Measurements from ENCODE around the gene DNAAF5. TPM values are rescaled to one million over a fixed set of nuclear protein-coding genes. Genes with fewer than 3 reads are reported as not detected.

DNAAF5 gene
- total and polyA plus RNA-seq, 4 donors: 4.1 to 16.8 (median 14.5) TPM

DNA sequence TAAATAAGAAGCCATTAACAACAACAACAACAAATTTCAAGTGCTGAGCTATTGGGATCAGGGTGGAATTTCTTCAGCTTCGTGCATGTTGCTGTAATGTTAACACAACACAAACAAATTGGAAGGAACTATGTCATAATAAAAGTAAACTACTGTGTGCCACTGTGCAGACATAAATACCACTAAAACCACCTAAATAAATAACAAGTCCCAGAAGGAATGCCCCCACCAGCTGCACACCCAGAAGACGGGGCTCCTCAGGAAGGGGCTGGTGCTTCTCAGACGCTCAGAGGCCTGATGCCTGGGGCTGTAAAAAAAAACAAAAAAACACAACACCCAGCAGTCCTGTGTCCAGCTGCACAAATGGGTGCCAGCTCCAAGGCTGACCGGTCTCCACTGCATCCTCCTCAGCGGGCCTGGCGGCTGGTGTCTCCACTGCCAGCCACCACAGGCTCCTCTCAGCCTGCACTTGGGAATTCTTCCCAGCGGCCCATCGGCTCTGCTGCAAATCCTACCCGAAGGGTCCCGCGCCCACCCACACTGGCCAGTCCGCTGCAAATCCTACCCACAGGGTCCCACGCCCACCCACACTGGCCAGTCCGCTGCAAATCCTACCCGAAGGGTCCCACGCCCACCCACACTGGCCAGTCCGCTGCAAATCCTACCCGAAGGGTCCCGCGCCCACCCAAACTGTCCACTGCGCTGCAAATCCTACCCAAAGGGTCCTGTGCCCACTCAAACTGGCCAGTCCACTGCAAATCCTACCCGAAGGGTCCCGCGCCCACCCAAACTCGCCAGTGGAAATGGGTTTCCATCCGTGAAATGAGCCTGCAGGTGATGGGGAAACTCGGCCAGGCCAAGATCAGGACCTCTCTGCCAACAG is 35.8 kb upstream of the DNAAF5 start:
- intact Hi-C loops (cut with DNase I): no loop called here
- Histone ChIP-seq H3K4me3 (ENCODE audit: low read length in 2 of 2) (no peak overlapping the region), H3K27me3 (ENCODE audit: control insufficient read depth in 1 of 2, insufficient read depth in 2 of 2, low read length in 1 of 2) (no peaks in the 10 kb centered on the region), H3K9me3 (ENCODE audit: control insufficient read depth, low read length) (no peaks in the 10 kb centered on the region), H3K27ac (ENCODE audit: low read depth in 1 of 2, low read length in 2 of 2) (no peak overlapping the region), H3K4me1 (ENCODE audit: control insufficient read depth in 1 of 2, insufficient read depth in 2 of 2, low read length in 2 of 2) (no peaks in the 10 kb centered on the region), H3K36me3 (ENCODE audit: control insufficient read depth in 1 of 2, insufficient read depth in 2 of 2, low read length in 1 of 2) (no peaks in the 10 kb centered on the region)
- peak in 1 of 2 donors; percentile 60 for DNase-seq
- ATAC-seq (ENCODE audit: low FRiP score): no peak
- WGBS, 2 donors: 95 to 97% methylated on average over 27 of the region's 27 CpGs

- 95 to 96% methylated on average over 25 of the region's 25 CpGs for WGBS, 2 donors
- no peaks in the 10 kb centered on the region for H3K27me3 ChIP-seq (ENCODE audit: control insufficient read depth in 1 of 2, insufficient read depth in 2 of 2, low read length in 1 of 2)
- H3K4me1 ChIP-seq (ENCODE audit: control insufficient read depth in 1 of 2, insufficient read depth in 2 of 2, low read length in 2 of 2): no peaks in the 10 kb centered on the region
- no peak overlapping the region for H3K4me3 ChIP-seq (ENCODE audit: low read length in 2 of 2)
- ATAC-seq (ENCODE audit: low FRiP score) (no peak), DNase-seq (peak in 1 of 2 donors; percentile 49)
- no peaks in the 10 kb centered on the region for H3K36me3 ChIP-seq (ENCODE audit: control insufficient read depth in 1 of 2, insufficient read depth in 2 of 2, low read length in 1 of 2)
- no peaks in the 10 kb centered on the region for H3K9me3 ChIP-seq (ENCODE audit: control insufficient read depth, low read length)
- intact Hi-C loops (cut with DNase I): no loop called here
- H3K27ac ChIP-seq (ENCODE audit: low read depth in 1 of 2, low read length in 2 of 2): no peak overlapping the region
Observed at GRCh38 chr7:691361-692045, 35.0 kb upstream of the DNAAF5 start.

DNA sequence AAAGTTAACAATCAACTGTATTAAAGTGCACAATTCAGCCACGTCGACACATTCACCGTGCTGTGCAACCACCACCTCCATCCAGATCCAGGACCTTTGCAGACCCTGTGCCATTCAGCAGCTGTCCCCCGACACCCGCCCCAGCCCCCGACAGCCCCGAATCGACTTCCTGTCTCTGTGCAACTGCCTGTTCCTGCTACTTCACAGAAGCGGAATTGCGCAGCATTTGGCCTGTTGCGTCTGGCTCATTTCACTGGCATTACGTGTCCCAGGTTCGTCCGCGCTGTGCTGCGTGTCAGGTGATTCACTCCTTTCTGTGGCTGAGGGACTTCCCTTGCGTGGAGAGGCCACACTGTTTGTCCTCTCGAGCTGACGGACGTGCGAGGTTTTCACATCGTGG is 33.2 kb upstream of the DNAAF5 start:
- H3K9me3 ChIP-seq (ENCODE audit: control insufficient read depth, low read length): no peaks in the 10 kb centered on the region
- no peaks in the 10 kb centered on the region for H3K27me3 ChIP-seq (ENCODE audit: control insufficient read depth in 1 of 2, insufficient read depth in 2 of 2, low read length in 1 of 2)
- peak; percentile 9 to 67 for DNase-seq
- H3K36me3 ChIP-seq (ENCODE audit: control insufficient read depth in 1 of 2, insufficient read depth in 2 of 2, low read length in 1 of 2): no peaks in the 10 kb centered on the region
- H3K4me1 ChIP-seq (ENCODE audit: control insufficient read depth in 1 of 2, insufficient read depth in 2 of 2, low read length in 2 of 2): no peaks in the 10 kb centered on the region
- H3K27ac ChIP-seq (ENCODE audit: low read depth in 1 of 2, low read length in 2 of 2): no peak overlapping the region
- no peak for ATAC-seq (ENCODE audit: low FRiP score)
- no peak overlapping the region for H3K4me3 ChIP-seq (ENCODE audit: low read length in 2 of 2)
- WGBS, 2 donors: 95 to 97% methylated on average over 22 of the region's 22 CpGs
- intact Hi-C loops (cut with DNase I): no loop called here

GRCh38 chr7:696426-696811 is 30.1 kb upstream of the DNAAF5 start:
- Histone ChIP-seq H3K4me3 (ENCODE audit: low read length in 2 of 2) (no peak overlapping the region), H3K9me3 (ENCODE audit: control insufficient read depth, low read length) (no peaks in the 10 kb centered on the region), H3K36me3 (ENCODE audit: control insufficient read depth in 1 of 2, insufficient read depth in 2 of 2, low read length in 1 of 2) (no peaks in the 10 kb centered on the region), H3K27me3 (ENCODE audit: control insufficient read depth in 1 of 2, insufficient read depth in 2 of 2, low read length in 1 of 2) (no peaks in the 10 kb centered on the region), H3K4me1 (ENCODE audit: control insufficient read depth in 1 of 2, insufficient read depth in 2 of 2, low read length in 2 of 2) (no peaks in the 10 kb centered on the region), H3K27ac (ENCODE audit: low read depth in 1 of 2, low read length in 2 of 2) (no peak overlapping the region)
- DNase-seq: peak in 1 of 2 donors; percentile 35
- intact Hi-C loops (cut with DNase I): no loop called here
- no peak for ATAC-seq (ENCODE audit: low FRiP score)
- WGBS, 2 donors: 93 to 94% methylated on average over 9 of the region's 9 CpGs

DNA sequence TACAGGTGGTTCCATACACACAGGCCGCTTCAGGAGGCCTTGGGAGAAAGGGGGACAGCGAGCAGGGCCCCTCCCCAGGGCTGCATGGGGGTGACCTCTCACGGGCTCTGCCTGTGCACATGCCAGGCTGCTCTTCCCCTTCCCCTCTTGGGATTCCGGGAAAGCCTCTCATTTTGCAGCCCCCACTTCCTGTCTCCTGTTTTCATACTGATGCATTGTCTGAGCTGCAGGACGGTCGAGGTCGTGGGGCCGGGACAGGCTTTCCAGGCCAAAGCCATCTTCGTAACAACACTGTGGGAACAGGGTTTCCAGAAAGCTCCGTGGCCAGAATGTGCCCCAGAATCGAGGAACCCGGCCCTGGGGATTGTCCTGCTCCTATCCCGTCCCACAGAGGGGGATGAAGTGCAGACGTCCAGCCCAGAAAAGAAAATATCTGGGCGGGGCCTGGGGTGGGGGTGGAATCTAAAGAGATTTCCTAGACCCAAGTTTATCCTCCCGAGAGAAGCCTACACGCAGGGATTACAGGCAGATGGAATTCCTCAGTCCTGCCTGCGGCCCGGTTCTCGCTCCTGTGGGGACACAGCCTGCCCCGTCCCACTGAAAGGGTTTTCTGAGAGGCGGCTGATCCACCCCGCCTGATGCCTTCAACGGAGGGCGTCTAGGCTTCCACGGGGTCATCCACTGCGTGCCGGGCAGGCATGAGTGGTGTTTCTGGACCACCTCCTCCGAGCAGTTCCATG is 29.5 kb upstream of the DNAAF5 start:
- Histone ChIP-seq H3K27ac (ENCODE audit: low read depth in 1 of 2, low read length in 2 of 2) (no peak overlapping the region), H3K4me3 (ENCODE audit: low read length in 2 of 2) (no peak overlapping the region), H3K4me1 (ENCODE audit: control insufficient read depth in 1 of 2, insufficient read depth in 2 of 2, low read length in 2 of 2) (no peaks in the 10 kb centered on the region), H3K9me3 (ENCODE audit: control insufficient read depth, low read length) (no peaks in the 10 kb centered on the region), H3K27me3 (ENCODE audit: control insufficient read depth in 1 of 2, insufficient read depth in 2 of 2, low read length in 1 of 2) (no peaks in the 10 kb centered on the region), H3K36me3 (ENCODE audit: control insufficient read depth in 1 of 2, insufficient read depth in 2 of 2, low read length in 1 of 2) (no peaks in the 10 kb centered on the region)
- peak in 1 of 2 donors; percentile 45 for DNase-seq
- no peak for ATAC-seq (ENCODE audit: low FRiP score)
- intact Hi-C loops (cut with DNase I): no loop called here
- WGBS, 2 donors: 73 to 80% methylated on average over 29 of the region's 29 CpGs

- Histone ChIP-seq H3K4me1 (ENCODE audit: control insufficient read depth in 1 of 2, insufficient read depth in 2 of 2, low read length in 2 of 2) (no peaks in the 10 kb centered on the region), H3K4me3 (ENCODE audit: low read length in 2 of 2) (no peak overlapping the region), H3K27ac (ENCODE audit: low read depth in 1 of 2, low read length in 2 of 2) (no peak overlapping the region), H3K27me3 (ENCODE audit: control insufficient read depth in 1 of 2, insufficient read depth in 2 of 2, low read length in 1 of 2) (no peaks in the 10 kb centered on the region), H3K9me3 (ENCODE audit: control insufficient read depth, low read length) (no peaks in the 10 kb centered on the region), H3K36me3 (ENCODE audit: control insufficient read depth in 1 of 2, insufficient read depth in 2 of 2, low read length in 1 of 2) (no peaks in the 10 kb centered on the region)
- peak in 1 of 2 donors; percentile 51 for DNase-seq
- WGBS, 2 donors: 85 to 91% methylated on average over 23 of the region's 23 CpGs
- peak; percentile 36 for ATAC-seq (ENCODE audit: low FRiP score)
- intact Hi-C loops (cut with DNase I): no loop called here
Observed at GRCh38 chr7:698515-699475, 27.7 kb upstream of the DNAAF5 start.

DNA sequence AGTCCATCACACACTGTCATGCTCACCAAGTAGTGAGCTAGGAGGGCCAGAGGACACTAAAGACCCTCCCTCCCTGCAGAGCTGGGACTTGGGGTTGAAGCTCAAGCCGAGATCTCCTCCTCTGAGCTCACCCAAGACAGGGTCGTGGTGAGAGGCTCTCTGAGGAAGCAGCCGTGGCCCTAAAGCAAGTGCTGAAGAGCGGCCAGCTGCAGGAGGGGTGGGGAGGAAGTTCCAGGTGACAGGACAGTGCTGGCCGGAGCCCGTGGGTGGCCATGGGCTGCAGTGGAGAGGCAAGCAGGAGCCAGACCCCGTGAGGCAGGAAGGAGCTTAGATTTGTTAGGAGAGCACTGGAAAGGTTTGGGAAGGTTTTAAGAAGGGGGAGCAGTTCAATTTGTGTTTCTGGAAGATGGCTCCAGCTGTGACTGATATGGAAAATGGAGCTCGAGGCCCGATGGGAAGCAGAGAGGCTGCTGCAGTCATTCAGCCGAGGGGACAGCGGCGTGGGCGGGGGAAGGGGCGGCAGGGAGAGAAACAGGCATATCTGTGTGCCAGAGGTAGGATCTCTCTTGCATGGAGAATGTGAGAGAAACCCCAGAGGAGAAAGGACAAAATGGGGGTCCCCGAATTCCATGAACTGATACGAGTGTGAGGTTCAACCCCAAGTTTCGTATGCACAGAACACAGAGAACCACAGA is 26.9 kb upstream of the DNAAF5 start:
- Histone ChIP-seq H3K4me1 (ENCODE audit: control insufficient read depth in 1 of 2, insufficient read depth in 2 of 2, low read length in 2 of 2) (no peaks in the 10 kb centered on the region), H3K4me3 (ENCODE audit: low read length in 2 of 2) (no peak overlapping the region), H3K27me3 (ENCODE audit: control insufficient read depth in 1 of 2, insufficient read depth in 2 of 2, low read length in 1 of 2) (no peaks in the 10 kb centered on the region), H3K36me3 (ENCODE audit: control insufficient read depth in 1 of 2, insufficient read depth in 2 of 2, low read length in 1 of 2) (no peaks in the 10 kb centered on the region), H3K27ac (ENCODE audit: low read depth in 1 of 2, low read length in 2 of 2) (no peak overlapping the region), H3K9me3 (ENCODE audit: control insufficient read depth, low read length) (no peaks in the 10 kb centered on the region)
- intact Hi-C loops (cut with DNase I): no loop called here
- ATAC-seq (ENCODE audit: low FRiP score): no peak
- DNase-seq: peak in 1 of 2 donors; percentile 27
- WGBS, 2 donors: 86 to 88% methylated on average over 17 of the region's 17 CpGs

Measured in aorta (tissue), 5 donors.